ENCODE data around the gene INPP4B. TPM values are rescaled to one million over a fixed set of nuclear protein-coding genes. Genes with fewer than 3 reads are reported as not detected.

Gene INPP4B
- total and polyA plus RNA-seq, 2 of the 4 experiments (the other 2 are of a cell fraction): 1.8 to 14.0 TPM

- TF ChIP-seq CTCF (conservative IDR thresholded peaks at IDR 0.05; ENCODE audit: low read depth, low read length) (no peak), CHD1 (IDR thresholded peaks at IDR 0.05; ENCODE audit: low read depth, low read length) (no peak), CEBPB (IDR thresholded peaks at IDR 0.05; ENCODE audit: low read depth, low read length) (no peak)
Measured at GRCh38 chr4:142485452-142485851, 360.6 kb downstream of the INPP4B start (continued).

GRCh38 chr4:142480244-142480643, 365.9 kb downstream of the INPP4B start:
- H3K4me2 ChIP-seq (ENCODE audit: low read depth, low read length): no peak overlapping the region
- no peak overlapping the region for H3K18ac ChIP-seq (ENCODE audit: low read depth, low read length)
- no peak overlapping the region for H4K91ac ChIP-seq (ENCODE audit: insufficient read depth, low read depth, low read length)
- CTCF ChIA-PET: no interaction called here
- no peak overlapping the region for H3K4ac ChIP-seq (ENCODE audit: low read depth, low read length)
- WGBS, 2 experiments (ENCODE audit: extremely low coverage in 2 of 2, insufficient read length in 1 of 2): no CpG with 5 or more reads among the region's 1 CpG
- POLR2A ChIA-PET (ENCODE audit: unreplicated experiment): no interaction called here
- dilution Hi-C loops (cut with HindIII; ENCODE audit: low sequenced_read_pairs, unreplicated experiment) (no loop called here), intact Hi-C loops (cut with micrococcal nuclease) (no loop called here), in situ Hi-C loops (cut with MboI; ENCODE audit: low sequenced_read_pairs) (no loop called here)
- no peaks in the 10 kb centered on the region for H3K9me1 ChIP-seq (ENCODE audit: insufficient read depth, low read length)
- TF ChIP-seq BHLHE40 (IDR thresholded peaks at IDR 0.05; ENCODE audit: low read depth, low read length) (no peak), USF2 (IDR thresholded peaks at IDR 0.05; ENCODE audit: low read depth, low read length) (no peak), CEBPB (IDR thresholded peaks at IDR 0.05; ENCODE audit: low read depth, low read length) (no peak), RAD21 (IDR thresholded peaks at IDR 0.05; ENCODE audit: low read length) (no peak), MXI1 (IDR thresholded peaks at IDR 0.05; ENCODE audit: borderline replicate concordance, low read depth, low read length) (no peak), MAFK (IDR thresholded peaks at IDR 0.05; ENCODE audit: low read depth, low read length) (no peak)
- H2BK5ac ChIP-seq (ENCODE audit: low read depth, low read length, poor library complexity, severe bottlenecking): no peak overlapping the region
- no peaks in the 10 kb centered on the region for H3K79me1 ChIP-seq (ENCODE audit: low read depth in 1 of 2, low read length in 2 of 2)
- no peak overlapping the region for H3K27ac ChIP-seq (ENCODE audit: insufficient read depth, low read length)
- H3K56ac ChIP-seq (ENCODE audit: extremely low read depth, insufficient read depth, low read length): no peak overlapping the region
- H3K9ac ChIP-seq (ENCODE audit: low read depth, low read length): no peak overlapping the region
- no peak overlapping the region for H4K5ac ChIP-seq (ENCODE audit: low read depth, low read length)
- H4K20me1 ChIP-seq (ENCODE audit: insufficient read depth, low read length): no peaks in the 10 kb centered on the region
- H2AFZ ChIP-seq (replicated peaks; ENCODE audit: low read length, poor library complexity): no peak overlapping the region
- H2BK15ac ChIP-seq (ENCODE audit: low read depth, low read length): no peak overlapping the region
- no peak; the same call in 1 of the 2 replicates for ATAC-seq (ENCODE audit: low read depth)
- H2BK20ac ChIP-seq (ENCODE audit: low read depth, low read length): no peak overlapping the region
- no peak overlapping the region for H2AK9ac ChIP-seq (replicated peaks; ENCODE audit: low read depth, low read length, poor library complexity)
- no peak overlapping the region for H3K23ac ChIP-seq (ENCODE audit: low read depth, low read length)
- H3K4me1 ChIP-seq (ENCODE audit: control insufficient read depth, insufficient read depth, low read length): no peaks in the 10 kb centered on the region
- no peak overlapping the region for H3K4me3 ChIP-seq (ENCODE audit: insufficient read depth, low read depth, low read length)
- BruUV-seq (replicated peaks): no TSS peak
- H3K27me3 ChIP-seq (ENCODE audit: control insufficient read depth, insufficient read depth, low read length): no peaks in the 10 kb centered on the region
- H3K36me3 ChIP-seq (ENCODE audit: control insufficient read depth, insufficient read depth, low read length): no peaks in the 10 kb centered on the region
- no peak overlapping the region for H4K8ac ChIP-seq (ENCODE audit: low read depth in 2 of 2, low read length in 2 of 2)
- no peak overlapping the region for H2BK120ac ChIP-seq (ENCODE audit: low read depth, low read length)
- H2AK5ac ChIP-seq (ENCODE audit: low read depth, low read length): no peak overlapping the region
- no peak overlapping the region for H3K14ac ChIP-seq (replicated peaks; ENCODE audit: low read depth, low read length)
- H3K9me3 ChIP-seq (ENCODE audit: control insufficient read depth, insufficient read depth, low read length): no peaks in the 10 kb centered on the region
- peak; percentile 37 for DNase-seq
